HEK293T (cell line): ENCODE results near the gene FXYD3.

Experiments used
- BHLHE40 ChIP-seq: fragments of 450-650 bp; IDR thresholded peaks from 2 replicates; pipeline ENCODE4 v1.6.1; 2016; ENCODE audit warnings: mild to moderate bottlenecking, moderate library complexity, borderline replicate concordance
- CTBP1 ChIP-seq: fragments of 450-650 bp; IDR thresholded peaks from 2 replicates; pipeline ENCODE4 v1.6.1; 2016; ENCODE audit warnings: borderline replicate concordance
- FOXA1 ChIP-seq: fragments of 450-650 bp; IDR thresholded peaks from 2 replicates; pipeline ENCODE4 v1.6.1; 2016; ENCODE audit warnings: mild to moderate bottlenecking
- FOXK2 ChIP-seq: fragments of 450-650 bp; IDR thresholded peaks from 2 replicates; pipeline ENCODE4 v1.6.1; 2016; ENCODE audit warnings: mild to moderate bottlenecking
- HDGF ChIP-seq: fragments of 450-650 bp; IDR thresholded peaks from 2 replicates; pipeline ENCODE4 v1.6.1; 2017; ENCODE audit warnings: antibody characterized with exemption, borderline replicate concordance
- SP1 ChIP-seq: fragments of 450-650 bp; IDR thresholded peaks from 2 replicates; pipeline ENCODE4 v1.6.1; 2017
- SUZ12 ChIP-seq: fragments of 450-650 bp; IDR thresholded peaks from 2 replicates; pipeline ENCODE4 v1.6.1; 2016; ENCODE audit warnings: mild to moderate bottlenecking

DNA sequence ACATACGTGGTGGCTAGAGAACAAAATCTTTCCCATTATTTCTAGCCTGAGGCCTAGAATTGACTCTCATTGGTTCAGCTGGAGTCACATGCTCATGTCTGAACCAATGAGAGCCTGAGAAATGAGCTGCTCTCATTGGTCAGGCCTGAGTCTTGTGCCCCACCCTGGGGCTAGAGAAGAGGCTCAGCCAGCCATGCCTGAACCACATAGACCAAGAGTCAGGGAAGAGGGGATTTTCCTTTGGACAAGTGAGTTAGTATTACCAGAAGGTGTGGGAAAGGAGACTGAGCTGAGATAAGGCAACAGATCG, 45.8 kb downstream of the FXYD3 start:
- TF ChIP-seq SP1 (no peak), FOXK2 (no peak), HDGF (no peak), FOXA1 (no peak), SUZ12 (no peak), BHLHE40 (no peak), CTBP1 (no peak)
